A549 (cell line): ENCODE results near the gene BPIFB4. TPM values are rescaled to one million over a fixed set of nuclear protein-coding genes. Genes with fewer than 3 reads are reported as not detected.

Source experiments
- ATAC-seq, 2 experiments: fragments of 200-7000 bp in 1 of 2; fragments of >200 bp in 1 of 2; cut with Nextera tagmentation in 1 of 2; cut with Tn5 transposase in 1 of 2; 3 replicates each; pipeline versions ENCODE4 v1.8.0 to v1.9.1; 2018 to 2020; ENCODE audit warnings: mild to moderate bottlenecking in 1 of 2, moderate library complexity in 1 of 2
- CTCF ChIA-PET: fragments of 300-600 bp; sonication (Branson Sonifier 250); formaldehyde crosslinking; extraction: SDS; loops from one replicate; lab custom pipeline; 2021; ENCODE audit warnings: antibody characterized with exemption, inconsistent platforms; lab: Yijun Ruan, JAX
- POLR2A ChIA-PET: fragments of 350-600 bp; formaldehyde crosslinking; extraction: SDS; loops from one replicate; lab custom pipeline; 2021; ENCODE audit warnings: antibody characterized with exemption, inconsistent platforms; lab: Yijun Ruan, JAX
- DNase-seq, 2 experiments: peaks; one replicate each; pipeline versions ENCODE4 v3.0.0 to v3.0.0-alpha.2; 2011 to 2016; ENCODE audit warnings: low read depth in 1 of 2, low spot score in 1 of 2
- FAIRE-seq: peaks from 2 replicates; lab custom pipeline; 2011; peaks lifted over from hg19 to GRCh38; lab: Jason Lieb, UNC
- H3K27ac ChIP-seq, 2 experiments: fragments of >200 bp; sonication (Bioruptor Twin); formaldehyde crosslinking; 3 replicates each; pipeline ENCODE4 v1.5.1; 2016 to 2017
- H3K4me1 ChIP-seq: fragments of >200 bp; sonication (Bioruptor Twin); formaldehyde crosslinking; 3 replicates; pipeline ENCODE4 v1.6.1; 2016
- H3K4me2 ChIP-seq: fragments of >200 bp; sonication (Bioruptor Twin); formaldehyde crosslinking; 3 replicates; pipeline ENCODE4 v1.6.1; 2016
- H3K4me3 ChIP-seq: fragments of >200 bp; sonication (Bioruptor Twin); formaldehyde crosslinking; 3 replicates; pipeline ENCODE4 v1.5.1; 2016
- H3K9me3 ChIP-seq: fragments of >200 bp; sonication (Bioruptor Twin); formaldehyde crosslinking; 3 replicates; pipeline ENCODE4 v1.6.1; 2016
- BHLHE40 ChIP-seq: IDR thresholded peaks from 2 replicates; pipeline ENCODE4 v1.6.1; 2012; ENCODE audit warnings: low read depth, low read length, inconsistent platforms
- CBX8 ChIP-seq: fragments of 200-600 bp; sonication (generic); IDR thresholded peaks from 2 replicates; pipeline ENCODE4 v1.6.1; 2016
- EHF ChIP-seq: fragments of 250-450 bp; sonication (Bioruptor Pico); IDR thresholded peaks from 2 replicates; pipeline ENCODE4 v1.5.0; 2020; ENCODE audit warnings: mild to moderate bottlenecking
- EHMT2 ChIP-seq: fragments of 200-600 bp; sonication (generic); IDR thresholded peaks from 2 replicates; pipeline ENCODE4 v1.6.1; 2016; ENCODE audit warnings: antibody characterized with exemption, low read depth, mild to moderate bottlenecking, moderate library complexity
- FOSL2 ChIP-seq, 2 experiments: fragments of 450-650 bp in 1 of 2; fragments of >200 bp in 1 of 2; sonication (Bioruptor Twin) in 1 of 2; formaldehyde crosslinking; IDR thresholded peaks; 2 replicates each; pipeline versions ENCODE4 v1.5.0 to v1.6.1; 2016 to 2020; ENCODE audit warnings: mild to moderate bottlenecking in 1 of 2, moderate library complexity in 1 of 2
- FOXS1 ChIP-seq: fragments of 250-450 bp; sonication (Bioruptor Pico); IDR thresholded peaks from 2 replicates; pipeline ENCODE4 v1.5.0; 2020; ENCODE audit warnings: mild to moderate bottlenecking, moderate library complexity
- HOXA7 ChIP-seq: fragments of 250-450 bp; sonication (Bioruptor Pico); IDR thresholded peaks from 2 replicates; pipeline ENCODE4 v1.5.0; 2020; ENCODE audit warnings: mild to moderate bottlenecking, moderate library complexity
- HOXB13 ChIP-seq: fragments of 250-450 bp; sonication (Bioruptor Pico); IDR thresholded peaks from 2 replicates; pipeline ENCODE4 v1.5.0; 2020; ENCODE audit warnings: low read depth, mild to moderate bottlenecking, moderate library complexity
- HOXB5 ChIP-seq: fragments of 250-450 bp; sonication (Bioruptor Pico); IDR thresholded peaks from 2 replicates; pipeline ENCODE4 v1.5.0; 2020; ENCODE audit warnings: mild to moderate bottlenecking, moderate library complexity
- JUN ChIP-seq, 2 experiments: fragments of >200 bp; sonication (Bioruptor Twin); formaldehyde crosslinking; IDR thresholded peaks; 2 replicates in 1 of 2; 3 replicates in 1 of 2; pipeline ENCODE4 v1.6.1; 2016 to 2017
- JUNB ChIP-seq: fragments of >200 bp; sonication (Bioruptor Twin); formaldehyde crosslinking; IDR thresholded peaks from 2 replicates; pipeline ENCODE4 v1.6.1; 2016
- MAFK ChIP-seq: fragments of 450-650 bp; IDR thresholded peaks from 2 replicates; pipeline ENCODE4 v1.6.1; 2014; ENCODE audit not compliant: partially characterized antibody
- MAZ ChIP-seq: fragments of 150-350 bp; IDR thresholded peaks from 2 replicates; pipeline ENCODE4 v1.6.1; 2014; ENCODE audit warnings: antibody characterized with exemption, low read depth, low read length, borderline replicate concordance
- NFE2L2 ChIP-seq: fragments of 150-350 bp; conservative IDR thresholded peaks from 2 replicates; pipeline ENCODE4 v1.6.1; 2014; ENCODE audit warnings: low read length
- NPAS2 ChIP-seq: fragments of 250-450 bp; sonication (Bioruptor Pico); IDR thresholded peaks from 2 replicates; pipeline ENCODE4 v1.8.0; 2022; ENCODE audit warnings: mild to moderate bottlenecking, moderate library complexity, borderline replicate concordance
- POLR2AphosphoS2 ChIP-seq: conservative IDR thresholded peaks from 2 replicates; pipeline ENCODE4 v1.6.1; 2012; ENCODE audit warnings: low read length, improper control_type of control experiment, inconsistent platforms
- RARB ChIP-seq: fragments of 250-450 bp; sonication (Bioruptor Pico); IDR thresholded peaks from 2 replicates; pipeline ENCODE4 v1.8.0; 2021; ENCODE audit warnings: mild to moderate bottlenecking, moderate library complexity
- RCOR1 ChIP-seq: fragments of 150-350 bp; IDR thresholded peaks from 2 replicates; pipeline ENCODE4 v1.6.1; 2014; ENCODE audit warnings: antibody characterized with exemption, low read length, low read depth
- SREBF2 ChIP-seq: fragments of 450-650 bp; IDR thresholded peaks from 2 replicates; pipeline ENCODE4 v1.6.1; 2014; ENCODE audit warnings: mild to moderate bottlenecking, moderate library complexity
- TP53 ChIP-seq: fragments of 250-450 bp; sonication (Bioruptor Pico); IDR thresholded peaks from 2 replicates; pipeline ENCODE4 v1.5.0; 2021; ENCODE audit warnings: mild to moderate bottlenecking, moderate library complexity
- ZC3H11A ChIP-seq: fragments of 450-650 bp; IDR thresholded peaks from 2 replicates; pipeline ENCODE4 v1.6.1; 2014; ENCODE audit warnings: antibody characterized with exemption, mild to moderate bottlenecking
- WGBS: methylation state at CpG from one replicate; pipeline ENCODE4 v1.1.6; 2017; ENCODE audit errors: missing lambda C conversion rate; 5-methylcytosine and 5-hydroxymethylcytosine counted together
- polyA plus RNA-seq, 4 experiments: library from polyadenylated mRNA; depleted of rRNA in 3 of 4; stranded (reverse); fragments of >200 nt; fragmentation: RNase III in 1 of 4; extraction: RNeasy Plus Mini Kit Qiagen cat#74134 plus additional on column Dnase treatment in 1 of 4; gene quantifications; 2 replicates in 3 of 4; 3 replicates in 1 of 4; pipeline ENCODE4 v1.2.3, GENCODE V29; 2011 to 2017
- TF ChIP-seq, protein P1 (sequence below): fragments of 200-600 bp; sonication (generic); IDR thresholded peaks from 2 replicates; pipeline ENCODE4 v1.6.1; 2016; ENCODE audit warnings: antibody characterized with exemption, mild to moderate bottlenecking, moderate library complexity
- TF ChIP-seq, protein P2 (sequence below): IDR thresholded peaks from 2 replicates; pipeline ENCODE4 v1.6.1; 2012

BPIFB4 gene
- polyA plus RNA-seq, 2 of the 4 experiments (the other 2 are of a cell fraction), result not detected

- TF ChIP-seq, protein P1, sequence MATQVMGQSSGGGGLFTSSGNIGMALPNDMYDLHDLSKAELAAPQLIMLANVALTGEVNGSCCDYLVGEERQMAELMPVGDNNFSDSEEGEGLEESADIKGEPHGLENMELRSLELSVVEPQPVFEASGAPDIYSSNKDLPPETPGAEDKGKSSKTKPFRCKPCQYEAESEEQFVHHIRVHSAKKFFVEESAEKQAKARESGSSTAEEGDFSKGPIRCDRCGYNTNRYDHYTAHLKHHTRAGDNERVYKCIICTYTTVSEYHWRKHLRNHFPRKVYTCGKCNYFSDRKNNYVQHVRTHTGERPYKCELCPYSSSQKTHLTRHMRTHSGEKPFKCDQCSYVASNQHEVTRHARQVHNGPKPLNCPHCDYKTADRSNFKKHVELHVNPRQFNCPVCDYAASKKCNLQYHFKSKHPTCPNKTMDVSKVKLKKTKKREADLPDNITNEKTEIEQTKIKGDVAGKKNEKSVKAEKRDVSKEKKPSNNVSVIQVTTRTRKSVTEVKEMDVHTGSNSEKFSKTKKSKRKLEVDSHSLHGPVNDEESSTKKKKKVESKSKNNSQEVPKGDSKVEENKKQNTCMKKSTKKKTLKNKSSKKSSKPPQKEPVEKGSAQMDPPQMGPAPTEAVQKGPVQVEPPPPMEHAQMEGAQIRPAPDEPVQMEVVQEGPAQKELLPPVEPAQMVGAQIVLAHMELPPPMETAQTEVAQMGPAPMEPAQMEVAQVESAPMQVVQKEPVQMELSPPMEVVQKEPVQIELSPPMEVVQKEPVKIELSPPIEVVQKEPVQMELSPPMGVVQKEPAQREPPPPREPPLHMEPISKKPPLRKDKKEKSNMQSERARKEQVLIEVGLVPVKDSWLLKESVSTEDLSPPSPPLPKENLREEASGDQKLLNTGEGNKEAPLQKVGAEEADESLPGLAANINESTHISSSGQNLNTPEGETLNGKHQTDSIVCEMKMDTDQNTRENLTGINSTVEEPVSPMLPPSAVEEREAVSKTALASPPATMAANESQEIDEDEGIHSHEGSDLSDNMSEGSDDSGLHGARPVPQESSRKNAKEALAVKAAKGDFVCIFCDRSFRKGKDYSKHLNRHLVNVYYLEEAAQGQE, result no peak
- no peak for TF ChIP-seq EHF (CRISPR knock-in tag)
Observed at GRCh38 chr20:33032555-33032954, 46.9 kb upstream of the BPIFB4 start (continued).

- ATAC-seq, result no peak
- Histone ChIP-seq H3K4me2 (no peak overlapping the region), H3K9me3 (no peaks in the 10 kb centered on the region), H3K4me1 (no peaks in the 10 kb centered on the region), H3K27ac (no peak overlapping the region), H3K4me3 (no peak overlapping the region)
- no peak for TF ChIP-seq JUN (IDR thresholded peaks at IDR 0.05)
- no peak for TF ChIP-seq RCOR1
- no peak for TF ChIP-seq POLR2AphosphoS2
- CTCF ChIA-PET, result no interaction called here
- no peak for FAIRE-seq
- no peak for DNase-seq
- WGBS, result 11% methylated on average over 5 of the region's 5 CpGs
- POLR2A ChIA-PET, result no interaction called here
Observed at GRCh38 chr20:33033381-33033780, 46.1 kb upstream of the BPIFB4 start.

- no peak overlapping the region for H3K4me3 ChIP-seq
- H3K27ac ChIP-seq, result no peak overlapping the region
- ATAC-seq (no peak), DNase-seq (no peak), FAIRE-seq (no peak)
- H3K4me2 ChIP-seq, result no peak overlapping the region
- POLR2A ChIA-PET, result no interaction called here
- no peak for TF ChIP-seq RARB (CRISPR knock-in tag)
- TF ChIP-seq EHMT2, result no peak
- no peak for TF ChIP-seq JUN (IDR thresholded peaks at IDR 0.05)
- no peak for TF ChIP-seq TP53
- no peak for TF ChIP-seq EHF (CRISPR knock-in tag)
- no peak for TF ChIP-seq NPAS2 (CRISPR knock-in tag)
- TF ChIP-seq HOXA7 (CRISPR knock-in tag), result no peak
- CTCF ChIA-PET, result no interaction called here
- H3K9me3 ChIP-seq, result no peaks in the 10 kb centered on the region
- no peaks in the 10 kb centered on the region for H3K4me1 ChIP-seq
- WGBS, result 38% methylated on average over 3 of the region's 5 CpGs
Observed at GRCh38 chr20:33034115-33034514, 45.3 kb upstream of the BPIFB4 start.

DNA sequence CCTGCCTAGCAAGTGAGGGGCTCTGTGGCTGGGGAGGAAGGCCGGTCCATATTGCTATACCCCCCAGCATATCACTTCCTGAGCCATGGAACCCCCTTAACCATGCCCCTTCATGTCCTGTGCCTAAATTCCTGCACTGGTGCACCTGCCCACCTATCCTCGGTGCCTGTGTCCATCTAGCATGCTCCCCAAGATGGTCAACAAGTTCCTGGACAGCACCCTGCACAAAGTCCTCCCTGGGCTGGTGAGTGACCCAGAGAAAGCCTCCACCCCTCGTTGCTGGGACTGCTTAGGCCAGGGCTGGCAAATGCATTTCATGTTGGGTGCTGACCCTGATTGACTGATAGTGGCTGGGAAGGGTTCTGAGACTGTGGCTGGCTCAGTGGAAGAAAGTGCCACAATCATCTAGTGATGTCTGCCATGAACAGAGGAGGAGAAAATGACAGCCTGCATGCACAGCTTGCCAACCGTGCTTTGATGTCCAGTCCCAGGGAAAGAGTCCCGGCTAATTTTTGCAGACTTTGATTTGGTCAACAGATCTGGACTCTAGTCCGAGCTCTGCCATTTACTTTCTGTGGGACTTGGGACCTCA is 44.4 kb upstream of the BPIFB4 start:
- H3K4me3 ChIP-seq, result no peak overlapping the region
- H3K4me2 ChIP-seq, result no peak overlapping the region
- no peak overlapping the region for H3K27ac ChIP-seq
- CTCF ChIA-PET, result no interaction called here
- POLR2A ChIA-PET, result no interaction called here
- TF ChIP-seq ZC3H11A, result no peak
- FAIRE-seq (no peak), ATAC-seq (no peak), DNase-seq (no peak)
- no peaks in the 10 kb centered on the region for H3K9me3 ChIP-seq
- H3K4me1 ChIP-seq, result no peaks in the 10 kb centered on the region
- 18% methylated on average over 6 of the region's 6 CpGs for WGBS

GRCh38 chr20:33037456-33037855 is 42.0 kb upstream of the BPIFB4 start:
- Histone ChIP-seq H3K27ac (no peak overlapping the region), H3K4me1 (no peaks in the 10 kb centered on the region), H3K4me2 (no peak overlapping the region), H3K4me3 (no peak overlapping the region), H3K9me3 (no peaks in the 10 kb centered on the region)
- ATAC-seq (no peak), FAIRE-seq (no peak), DNase-seq (no peak)
- no peak for TF ChIP-seq HOXA7 (CRISPR knock-in tag)
- 3% methylated on average over 5 of the region's 5 CpGs for WGBS
- POLR2A ChIA-PET, result no interaction called here
- CTCF ChIA-PET, result no interaction called here

DNA sequence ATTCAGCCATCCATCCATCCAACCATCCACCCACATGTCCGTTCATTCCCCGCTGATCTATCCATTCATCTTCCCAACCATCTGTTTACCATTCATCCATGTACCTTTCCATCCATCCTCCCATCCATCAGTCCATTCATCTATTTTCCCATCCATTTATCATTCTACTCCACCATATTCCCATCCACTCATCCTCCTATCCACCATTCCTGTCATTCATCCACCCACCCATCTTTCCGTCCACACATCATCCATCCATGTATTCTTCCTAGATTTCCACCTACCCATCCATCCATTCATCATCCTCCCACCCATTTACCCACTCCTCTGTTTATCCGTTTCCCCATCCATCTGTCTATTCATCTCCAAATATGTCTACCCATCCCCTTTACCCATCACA is 41.2 kb upstream of the BPIFB4 start:
- Histone ChIP-seq H3K9me3 (no peaks in the 10 kb centered on the region), H3K4me1 (no peaks in the 10 kb centered on the region), H3K27ac (no peak overlapping the region), H3K4me2 (no peak overlapping the region), H3K4me3 (no peak overlapping the region)
- ChIA-PET CTCF (no interaction called here), POLR2A (no interaction called here)
- DNase-seq, result no peak
- no peak for ATAC-seq
- WGBS, result 55% methylated on average over 4 of the region's 4 CpGs
- FAIRE-seq, result no peak
- TF ChIP-seq NPAS2 (CRISPR knock-in tag), result no peak
- TF ChIP-seq CBX8, result no peak
- TF ChIP-seq JUNB, result no peak
- no peak for TF ChIP-seq MAZ
- no peak for TF ChIP-seq FOXS1 (CRISPR knock-in tag)
- no peak for TF ChIP-seq HOXB5 (CRISPR knock-in tag)
- TF ChIP-seq, protein P2, sequence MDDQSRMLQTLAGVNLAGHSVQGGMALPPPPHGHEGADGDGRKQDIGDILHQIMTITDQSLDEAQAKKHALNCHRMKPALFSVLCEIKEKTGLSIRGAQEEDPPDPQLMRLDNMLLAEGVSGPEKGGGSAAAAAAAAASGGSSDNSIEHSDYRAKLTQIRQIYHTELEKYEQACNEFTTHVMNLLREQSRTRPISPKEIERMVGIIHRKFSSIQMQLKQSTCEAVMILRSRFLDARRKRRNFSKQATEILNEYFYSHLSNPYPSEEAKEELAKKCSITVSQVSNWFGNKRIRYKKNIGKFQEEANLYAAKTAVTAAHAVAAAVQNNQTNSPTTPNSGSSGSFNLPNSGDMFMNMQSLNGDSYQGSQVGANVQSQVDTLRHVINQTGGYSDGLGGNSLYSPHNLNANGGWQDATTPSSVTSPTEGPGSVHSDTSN, result no peak
- no peak for TF ChIP-seq BHLHE40
- no peak for TF ChIP-seq SREBF2
- no peak for TF ChIP-seq FOSL2 (IDR thresholded peaks at IDR 0.05)
- no peak for TF ChIP-seq FOSL2 (CRISPR knock-in tag; IDR thresholded peaks at IDR 0.05)
- no peak for TF ChIP-seq HOXB13 (CRISPR knock-in tag)
- no peak for TF ChIP-seq NFE2L2
- TF ChIP-seq RARB (CRISPR knock-in tag), result no peak
- TF ChIP-seq EHMT2, result no peak
- TF ChIP-seq MAFK, result no peak
